GM08714 (cell line): ENCODE measurements around the gene LRRK1.

Source experiments
- H3K4me3 ChIP-seq: fragments of 200-500 bp; sonication (Bioruptor generic); 2 replicates; pipeline ENCODE4 v1.5.1; 2014; ENCODE audit warnings: mild to moderate bottlenecking, low read length, inconsistent platforms
- ZNF274 ChIP-seq: IDR thresholded peaks from 2 replicates; pipeline ENCODE4 v1.6.1; 2012; ENCODE audit warnings: mild to moderate bottlenecking, low read depth, low read length

LRRK1 gene

GRCh38 chr15:100881573-100882336 is 37.4 kb upstream of the LRRK1 start:
- H3K4me3 ChIP-seq = no peak overlapping the region
- no peak for TF ChIP-seq ZNF274

DNA sequence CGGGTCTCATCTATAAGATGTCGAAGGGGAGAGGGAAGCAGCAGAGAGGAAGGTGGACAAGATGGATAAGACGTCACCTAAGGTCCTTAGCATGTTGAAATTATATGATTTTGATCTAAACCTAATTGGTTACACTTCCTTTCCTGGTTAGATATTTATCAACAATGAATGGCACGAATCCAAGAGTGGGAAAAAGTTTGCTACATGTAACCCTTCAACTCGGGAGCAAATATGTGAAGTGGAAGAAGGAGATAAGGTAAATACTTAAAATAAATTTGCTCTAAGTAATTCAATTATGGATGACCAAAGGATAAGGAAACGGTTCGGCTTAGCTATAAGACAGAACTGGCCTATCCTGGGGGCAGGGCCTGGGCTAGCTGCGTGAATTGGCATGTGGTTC is 34.0 kb upstream of the LRRK1 start:
- TF ChIP-seq ZNF274 = no peak
- H3K4me3 ChIP-seq = no peak overlapping the region

- H3K4me3 ChIP-seq = no peak overlapping the region
- no peak for TF ChIP-seq ZNF274
Observed at GRCh38 chr15:100885811-100886210, 33.3 kb upstream of the LRRK1 start.

- no peak overlapping the region for H3K4me3 ChIP-seq
- TF ChIP-seq ZNF274 = no peak
Observed at GRCh38 chr15:100887211-100887913, 31.8 kb upstream of the LRRK1 start.

GRCh38 chr15:100889385-100890050 is 29.6 kb upstream of the LRRK1 start:
- no peak overlapping the region for H3K4me3 ChIP-seq
- TF ChIP-seq ZNF274 = no peak

DNA sequence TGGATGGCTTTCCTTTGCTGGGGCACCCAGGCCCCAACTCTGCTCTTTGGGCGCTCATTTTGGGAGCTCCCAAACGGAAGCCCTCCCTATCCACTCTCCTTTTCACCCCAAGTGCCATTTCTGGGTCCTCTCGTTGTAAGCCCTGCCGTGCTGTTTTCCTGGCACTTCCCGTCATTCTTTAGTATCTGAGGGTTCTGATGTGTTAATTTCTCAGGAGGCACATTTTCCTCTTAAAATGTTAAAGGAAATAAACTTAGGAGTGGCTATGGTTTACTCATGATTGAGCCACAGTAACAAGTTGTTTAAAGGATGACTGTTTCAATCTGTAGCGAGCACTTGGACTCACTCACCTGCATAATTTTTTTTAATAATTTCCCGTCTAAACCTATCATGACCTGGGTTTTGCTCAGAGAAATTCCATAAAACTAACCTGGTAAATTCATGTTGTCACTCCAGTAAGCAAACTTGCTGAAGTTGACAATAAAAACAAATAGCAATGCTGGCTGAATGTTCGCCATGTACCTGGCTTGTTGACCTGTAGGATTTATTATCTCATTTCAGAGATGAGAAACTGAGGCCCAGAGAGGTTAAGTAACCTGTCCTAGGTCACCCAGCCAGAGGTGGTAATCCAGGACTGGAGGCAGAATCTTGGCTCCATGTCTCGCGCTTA is 29.0 kb upstream of the LRRK1 start:
- no peak overlapping the region for H3K4me3 ChIP-seq
- no peak for TF ChIP-seq ZNF274

- no peak for TF ChIP-seq ZNF274
- H3K4me3 ChIP-seq = no peak overlapping the region
Observed at GRCh38 chr15:100890850-100891249, 28.3 kb upstream of the LRRK1 start.

DNA sequence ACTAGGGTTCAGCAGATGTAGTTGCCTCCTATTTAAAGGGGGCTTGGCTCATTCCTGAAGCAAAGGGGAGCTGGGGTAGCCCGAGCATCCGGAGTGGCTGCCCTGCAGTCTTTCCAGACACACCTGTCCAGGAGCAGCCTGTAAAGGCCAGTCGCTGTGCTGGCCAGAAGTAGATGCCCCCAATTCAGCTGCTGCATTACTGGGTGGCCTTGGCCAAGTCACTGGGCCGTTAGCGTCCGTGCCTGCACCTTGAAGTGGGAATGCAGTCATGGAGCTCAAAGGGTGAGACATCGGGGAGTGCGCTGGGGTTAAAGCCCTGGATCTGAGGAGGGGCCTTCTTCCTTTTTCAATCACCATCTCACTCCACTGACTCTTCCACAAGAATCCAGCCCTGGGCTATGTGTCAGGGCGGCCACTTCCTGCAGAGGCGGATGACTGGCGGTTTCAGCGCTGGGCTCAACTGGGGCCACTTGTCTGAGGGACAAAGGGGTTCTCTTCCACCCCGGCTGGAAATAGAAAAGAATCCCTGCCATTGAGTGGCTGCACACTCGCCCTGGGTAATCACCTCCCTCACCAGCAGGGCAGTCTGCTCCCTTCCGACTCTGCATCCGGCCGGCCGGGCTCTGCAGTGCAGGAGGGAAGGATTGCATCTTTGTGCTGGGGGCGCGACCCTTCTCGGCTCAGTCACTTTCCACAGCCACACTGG is 27.7 kb upstream of the LRRK1 start:
- no peak for TF ChIP-seq ZNF274
- no peak overlapping the region for H3K4me3 ChIP-seq

DNA sequence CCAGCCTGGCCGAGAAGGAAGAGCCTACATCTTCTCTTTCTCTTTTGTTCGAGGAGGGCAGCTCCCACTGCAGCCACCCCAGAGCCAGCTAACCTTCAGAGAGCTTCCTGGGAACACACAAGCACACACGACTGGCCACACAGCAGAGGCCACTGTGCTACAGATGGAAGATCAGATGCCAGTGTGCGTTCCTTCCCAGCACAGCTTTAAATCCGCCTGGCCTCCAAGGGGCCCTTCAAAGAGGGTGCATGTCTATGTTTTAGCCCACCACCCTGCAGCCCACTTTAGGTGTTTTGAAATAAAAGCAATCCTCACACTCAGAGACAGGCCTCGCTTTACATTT is 27.2 kb upstream of the LRRK1 start:
- no peak for TF ChIP-seq ZNF274

GRCh38 chr15:100893261-100893963 is 25.7 kb upstream of the LRRK1 start:
- no peak for TF ChIP-seq ZNF274
- no peak overlapping the region for H3K4me3 ChIP-seq

More for the DNA sequence above, 27.2 kb upstream of the LRRK1 start:
- no peak overlapping the region for H3K4me3 ChIP-seq

DNA sequence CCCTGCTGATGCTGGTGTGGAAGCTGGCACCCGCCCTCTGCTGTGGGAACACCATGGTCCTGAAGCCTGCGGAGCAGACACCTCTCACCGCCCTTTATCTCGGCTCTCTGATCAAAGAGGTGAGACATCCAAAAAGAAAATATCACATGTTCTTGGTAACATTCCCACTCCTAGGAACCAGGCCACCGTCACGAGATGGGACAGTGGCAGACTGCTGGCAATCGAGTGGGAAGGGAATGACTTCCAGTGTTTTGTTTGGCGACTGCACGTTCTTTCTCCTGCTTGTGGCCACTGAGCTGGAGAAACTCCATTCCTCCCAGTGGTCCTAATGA is 25.2 kb upstream of the LRRK1 start:
- H3K4me3 ChIP-seq = no peak overlapping the region
- TF ChIP-seq ZNF274 = no peak

DNA sequence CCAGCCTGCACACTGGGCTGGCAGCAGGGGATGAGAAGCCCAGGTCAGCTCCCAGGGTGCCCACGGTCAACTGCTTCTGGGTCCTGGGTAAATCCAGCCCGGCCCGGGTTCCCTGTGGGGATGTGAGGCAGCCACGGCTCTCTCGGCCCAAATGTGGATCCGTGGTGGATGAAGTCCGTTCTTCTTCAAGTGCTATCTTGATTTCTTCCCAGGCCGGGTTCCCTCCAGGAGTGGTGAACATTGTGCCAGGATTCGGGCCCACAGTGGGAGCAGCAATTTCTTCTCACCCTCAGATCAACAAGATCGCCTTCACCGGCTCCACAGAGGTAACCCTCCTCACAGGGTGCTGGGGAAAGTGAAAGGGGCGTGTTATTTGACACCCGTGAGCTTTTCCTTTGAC is 23.4 kb upstream of the LRRK1 start:
- no peak for TF ChIP-seq ZNF274
- no peak overlapping the region for H3K4me3 ChIP-seq

DNA sequence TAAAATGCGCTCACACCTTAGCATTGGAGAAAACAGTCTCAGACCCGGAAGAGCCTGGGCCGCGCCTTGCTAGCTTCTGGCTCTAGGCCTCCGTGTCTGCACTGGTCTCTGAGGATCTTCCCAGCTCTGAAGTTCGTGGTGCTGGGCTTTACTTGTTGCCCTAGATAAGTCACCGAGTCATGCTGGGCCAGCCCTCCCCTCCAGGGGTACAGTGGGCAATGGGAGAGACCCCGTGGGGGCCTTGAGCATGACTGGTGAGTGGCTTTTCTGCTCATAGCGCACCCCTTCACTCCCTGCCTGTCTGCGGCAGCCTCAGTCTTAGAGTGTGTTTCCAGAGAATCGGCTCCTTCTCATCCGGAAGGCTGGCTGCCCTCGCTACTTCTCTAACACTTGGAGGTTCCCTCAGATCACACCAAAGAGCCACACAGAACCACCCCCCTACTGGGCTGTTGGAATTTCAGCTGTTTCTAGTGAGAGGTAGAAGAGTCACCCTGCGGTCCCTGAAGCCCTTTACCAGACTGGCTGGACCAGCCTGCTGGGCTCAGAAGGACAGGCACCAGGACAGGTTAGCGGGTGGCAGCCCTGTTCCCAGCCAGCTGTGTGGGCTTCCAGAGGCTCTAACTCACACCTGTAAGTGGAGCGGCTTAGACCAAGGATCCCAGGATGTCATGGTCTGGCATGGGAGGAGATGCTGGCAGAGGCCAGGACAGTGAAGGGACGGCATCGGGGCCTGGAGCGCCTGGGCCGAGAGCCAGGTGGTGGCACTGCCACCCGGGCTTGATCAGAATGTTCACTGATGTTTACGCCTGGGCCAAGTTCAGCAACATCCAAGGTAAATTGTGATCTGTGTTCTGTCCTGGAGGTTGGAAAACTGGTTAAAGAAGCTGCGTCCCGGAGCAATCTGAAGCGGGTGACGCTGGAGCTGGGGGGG is 21.7 kb upstream of the LRRK1 start:
- no peak overlapping the region for H3K4me3 ChIP-seq

More for the DNA sequence above, 21.7 kb upstream of the LRRK1 start:
- no peak for TF ChIP-seq ZNF274
